Neural cell (in vitro differentiated cells): ENCODE measurements around the gene DCC.

Source experiments
- EP300 ChIP-seq: fragments of 450-650 bp; conservative IDR thresholded peaks from 2 replicates; pipeline ENCODE4 v1.6.1; 2014; ENCODE audit warnings: antibody characterized with exemption, mild to moderate bottlenecking, moderate library complexity; ENCODE audit not compliant: poor library complexity, severe bottlenecking
- MXI1 ChIP-seq: fragments of 450-650 bp; conservative IDR thresholded peaks from 2 replicates; pipeline ENCODE4 v1.6.1; 2014; ENCODE audit warnings: antibody characterized with exemption, mild to moderate bottlenecking; ENCODE audit not compliant: poor library complexity, severe bottlenecking
- POLR2AphosphoS5 ChIP-seq: IDR thresholded peaks from 2 replicates; pipeline ENCODE4 v1.6.1; 2012
- TF ChIP-seq, protein P1 (sequence below): fragments of 450-650 bp; IDR thresholded peaks from 2 replicates; pipeline ENCODE4 v1.5.1; 2014; ENCODE audit warnings: antibody characterized with exemption, mild to moderate bottlenecking, moderate library complexity; ENCODE audit not compliant: poor library complexity, severe bottlenecking

DNA sequence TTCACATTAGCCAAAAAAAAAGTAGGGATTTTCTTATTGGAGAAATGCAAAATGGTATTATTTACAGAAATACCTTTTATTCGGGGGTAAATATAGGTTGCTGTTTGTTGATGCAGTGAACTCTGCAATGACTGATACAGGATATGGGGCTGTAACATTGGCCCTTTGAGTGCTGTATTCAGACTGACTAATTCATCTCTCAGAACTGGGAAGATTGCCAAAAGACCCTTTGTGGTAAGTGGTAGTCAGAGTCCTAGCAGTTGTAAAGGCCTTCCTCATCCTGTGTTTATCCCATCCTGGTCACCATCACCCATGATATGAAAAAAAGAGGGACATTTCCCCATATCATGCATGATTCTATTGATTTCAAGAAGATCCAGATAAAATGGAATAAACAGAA, 14.0 kb upstream of the DCC start:
- no peak for TF ChIP-seq POLR2AphosphoS5
- TF ChIP-seq, protein P1, sequence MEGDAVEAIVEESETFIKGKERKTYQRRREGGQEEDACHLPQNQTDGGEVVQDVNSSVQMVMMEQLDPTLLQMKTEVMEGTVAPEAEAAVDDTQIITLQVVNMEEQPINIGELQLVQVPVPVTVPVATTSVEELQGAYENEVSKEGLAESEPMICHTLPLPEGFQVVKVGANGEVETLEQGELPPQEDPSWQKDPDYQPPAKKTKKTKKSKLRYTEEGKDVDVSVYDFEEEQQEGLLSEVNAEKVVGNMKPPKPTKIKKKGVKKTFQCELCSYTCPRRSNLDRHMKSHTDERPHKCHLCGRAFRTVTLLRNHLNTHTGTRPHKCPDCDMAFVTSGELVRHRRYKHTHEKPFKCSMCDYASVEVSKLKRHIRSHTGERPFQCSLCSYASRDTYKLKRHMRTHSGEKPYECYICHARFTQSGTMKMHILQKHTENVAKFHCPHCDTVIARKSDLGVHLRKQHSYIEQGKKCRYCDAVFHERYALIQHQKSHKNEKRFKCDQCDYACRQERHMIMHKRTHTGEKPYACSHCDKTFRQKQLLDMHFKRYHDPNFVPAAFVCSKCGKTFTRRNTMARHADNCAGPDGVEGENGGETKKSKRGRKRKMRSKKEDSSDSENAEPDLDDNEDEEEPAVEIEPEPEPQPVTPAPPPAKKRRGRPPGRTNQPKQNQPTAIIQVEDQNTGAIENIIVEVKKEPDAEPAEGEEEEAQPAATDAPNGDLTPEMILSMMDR: no peak
- TF ChIP-seq MXI1: no peak
- TF ChIP-seq EP300: no peak
